Measurements from ENCODE around the gene VAV3. TPM values are rescaled to one million over a fixed set of nuclear protein-coding genes. Genes with fewer than 3 reads are reported as not detected.

VAV3 gene
- total and polyA plus RNA-seq, 2 experiments from 2014 or later: under 0.01 to 0.24 TPM

GRCh38 chr1:107795441-107795840 lies 169.5 kb downstream of the VAV3 start:
- no peaks in the 10 kb centered on the region for H3K36me3 ChIP-seq (ENCODE audit: low read depth)

DNA sequence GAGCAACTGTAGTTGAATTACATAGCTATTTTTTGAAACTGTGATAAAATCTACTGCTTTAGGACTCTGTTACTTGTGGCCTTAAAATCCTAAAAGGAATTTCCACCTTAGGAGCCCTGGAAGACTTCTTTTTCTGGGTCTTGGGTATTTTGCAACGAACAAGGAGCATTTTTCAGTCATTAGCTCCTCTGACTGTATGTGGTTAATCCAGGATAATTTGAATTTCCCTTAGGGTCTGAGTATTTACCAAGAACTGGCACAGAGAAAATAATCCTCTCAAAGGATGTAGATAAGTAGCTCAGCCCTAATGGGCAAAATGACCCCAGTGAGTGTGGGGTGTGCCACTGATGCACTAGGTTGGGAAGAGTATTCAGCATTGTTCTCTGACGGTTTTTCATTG lies 170.4 kb downstream of the VAV3 start:
- no peaks in the 10 kb centered on the region for H3K79me2 ChIP-seq (ENCODE audit: insufficient read depth)
- H3K27ac ChIP-seq: no peak overlapping the region
- in situ Hi-C loops (cut with MboI): no loop called here

More at GRCh38 chr1:107795441-107795840, 169.5 kb downstream of the VAV3 start:
- Histone ChIP-seq H3K79me2 (ENCODE audit: insufficient read depth) (no peaks in the 10 kb centered on the region), H3K4me2 (ENCODE audit: unreplicated experiment) (no peak overlapping the region), H3K9ac (no peak overlapping the region), H3K27ac (no peak overlapping the region), H2AFZ (no peak overlapping the region), H3K9me2 (ENCODE audit: insufficient read depth) (no peaks in the 10 kb centered on the region), H3K9me3 (ENCODE audit: low read depth) (no peaks in the 10 kb centered on the region), H3F3A (ENCODE audit: insufficient read depth) (no peaks in the 10 kb centered on the region), H3K27me3 (replicated peaks; ENCODE audit: insufficient read depth) (peaks cover 4% of the 10 kb centered on the region; the same call in 1 of the 2 replicates), H3K4me3 (no peak overlapping the region), H3K4me1 (ENCODE audit: insufficient read depth) (no peaks in the 10 kb centered on the region), H4K20me1 (ENCODE audit: insufficient read depth) (no peaks in the 10 kb centered on the region)
- DNase-seq: no peak
- TF ChIP-seq EZH2 (IDR thresholded peaks at IDR 0.05; ENCODE audit: insufficient read depth, poor library complexity, severe bottlenecking): no peak
- WGBS, 2 experiments (ENCODE audit: low coverage in 1 of 2, low lambda C conversion rate in 2 of 2, missing lambda C conversion rate in 2 of 2): 65 to 90% methylated on average over 1 of the region's 1 CpG
- in situ Hi-C loops (cut with MboI): no loop called here

DNA sequence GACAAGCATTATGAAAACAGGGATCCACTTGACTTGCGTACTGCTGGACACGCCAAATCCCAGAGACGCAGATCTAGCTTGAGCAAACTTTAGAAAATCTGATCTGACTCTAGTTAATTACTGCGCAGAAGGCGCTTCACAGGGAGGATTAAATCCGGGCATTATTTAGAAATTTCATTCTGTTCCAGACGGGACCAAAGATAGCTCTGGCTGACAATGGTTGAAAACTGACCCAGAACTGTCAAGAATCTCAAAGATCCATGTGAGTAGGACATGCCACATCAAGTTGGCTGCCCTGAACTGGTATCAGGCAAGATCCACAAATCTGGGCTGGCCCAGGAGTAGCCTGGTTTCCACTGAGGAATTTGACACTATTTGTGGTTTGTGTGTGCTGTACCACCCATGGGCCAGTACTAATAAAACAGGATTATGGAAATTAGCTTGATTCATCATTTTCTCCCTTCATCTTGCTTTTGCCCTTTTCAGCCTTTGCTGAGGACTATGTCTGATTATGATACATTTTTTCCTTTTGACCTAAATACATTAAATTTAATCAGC lies 171.0 kb downstream of the VAV3 start:
- TF ChIP-seq EZH2 (IDR thresholded peaks at IDR 0.05; ENCODE audit: insufficient read depth, poor library complexity, severe bottlenecking): no peak
- no peak for TF ChIP-seq EZH2phosphoT487 (IDR thresholded peaks at IDR 0.05; ENCODE audit: insufficient read depth, low read depth)
- no peaks in the 10 kb centered on the region for H3F3A ChIP-seq (ENCODE audit: insufficient read depth)
- no peaks in the 10 kb centered on the region for H3K9me2 ChIP-seq (ENCODE audit: insufficient read depth)
- no peaks in the 10 kb centered on the region for H3K79me2 ChIP-seq (ENCODE audit: insufficient read depth)
- in situ Hi-C loops (cut with MboI): no loop called here
- H3K36me3 ChIP-seq (ENCODE audit: low read depth): no peaks in the 10 kb centered on the region
- no peak for DNase-seq
- WGBS, 2 experiments (ENCODE audit: low coverage in 1 of 2, low lambda C conversion rate in 2 of 2, missing lambda C conversion rate in 2 of 2): 92 to 93% methylated on average over 7 of the region's 7 CpGs
- no peak overlapping the region for H3K27ac ChIP-seq
- no peak overlapping the region for H3K4me3 ChIP-seq
- H3K27me3 ChIP-seq (replicated peaks; ENCODE audit: insufficient read depth): peaks cover 4% of the 10 kb centered on the region; the same call in 1 of the 2 replicates
- H2AFZ ChIP-seq: no peak overlapping the region
- H3K9ac ChIP-seq: no peak overlapping the region
- H3K4me1 ChIP-seq (ENCODE audit: insufficient read depth): no peaks in the 10 kb centered on the region
- no peak overlapping the region for H3K4me2 ChIP-seq (ENCODE audit: unreplicated experiment)
- H3K9me3 ChIP-seq (ENCODE audit: low read depth): no peaks in the 10 kb centered on the region
- no peaks in the 10 kb centered on the region for H4K20me1 ChIP-seq (ENCODE audit: insufficient read depth)

More for the DNA sequence above, 170.4 kb downstream of the VAV3 start:
- H3K4me1 ChIP-seq (ENCODE audit: insufficient read depth): no peaks in the 10 kb centered on the region
- peaks cover 4% of the 10 kb centered on the region; the same call in 1 of the 2 replicates for H3K27me3 ChIP-seq (replicated peaks; ENCODE audit: insufficient read depth)
- no peaks in the 10 kb centered on the region for H3F3A ChIP-seq (ENCODE audit: insufficient read depth)
- no peak overlapping the region for H3K4me3 ChIP-seq
- no peaks in the 10 kb centered on the region for H4K20me1 ChIP-seq (ENCODE audit: insufficient read depth)
- no peaks in the 10 kb centered on the region for H3K36me3 ChIP-seq (ENCODE audit: low read depth)
- H3K4me2 ChIP-seq (ENCODE audit: unreplicated experiment): no peak overlapping the region
- no peak overlapping the region for H3K9ac ChIP-seq
- H2AFZ ChIP-seq: no peak overlapping the region
- no peaks in the 10 kb centered on the region for H3K9me2 ChIP-seq (ENCODE audit: insufficient read depth)
- DNase-seq: no peak
- TF ChIP-seq EZH2 (IDR thresholded peaks at IDR 0.05; ENCODE audit: insufficient read depth, poor library complexity, severe bottlenecking) (no peak), EZH2phosphoT487 (IDR thresholded peaks at IDR 0.05; ENCODE audit: insufficient read depth, low read depth) (no peak)
- WGBS, 2 experiments (ENCODE audit: low coverage in 1 of 2, low lambda C conversion rate in 2 of 2, missing lambda C conversion rate in 2 of 2): 61 to 64% methylated on average over 2 of the region's 2 CpGs
- H3K9me3 ChIP-seq (ENCODE audit: low read depth): no peaks in the 10 kb centered on the region

DNA sequence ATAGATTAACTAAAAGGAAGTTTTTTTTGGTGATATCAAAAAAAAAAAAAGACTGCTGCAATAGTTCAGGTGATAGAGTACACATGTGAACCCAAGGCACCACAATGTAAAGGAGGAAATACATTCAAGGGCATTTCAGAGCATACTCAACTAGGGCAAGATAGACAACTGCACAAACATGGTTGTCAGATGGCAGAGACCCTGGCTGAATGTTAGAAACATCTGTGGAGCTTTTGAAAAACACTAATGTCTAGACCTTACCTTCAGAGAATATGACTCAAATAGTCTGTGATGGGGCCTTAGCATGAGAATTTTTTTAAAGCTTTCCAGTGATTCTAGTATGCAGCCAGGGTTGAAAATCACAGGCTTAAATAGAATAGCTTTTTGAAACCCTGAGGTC lies 173.6 kb downstream of the VAV3 start:
- Histone ChIP-seq H3K27me3 (replicated peaks; ENCODE audit: insufficient read depth) (peaks cover 4% of the 10 kb centered on the region; the same call in 1 of the 2 replicates), H2AFZ (no peak overlapping the region), H3K36me3 (ENCODE audit: low read depth) (no peaks in the 10 kb centered on the region), H3K4me1 (ENCODE audit: insufficient read depth) (no peaks in the 10 kb centered on the region), H3K9me2 (ENCODE audit: insufficient read depth) (no peaks in the 10 kb centered on the region), H3K4me2 (ENCODE audit: unreplicated experiment) (no peak overlapping the region), H3K9me3 (ENCODE audit: low read depth) (no peaks in the 10 kb centered on the region), H3K27ac (no peak overlapping the region), H4K20me1 (ENCODE audit: insufficient read depth) (no peaks in the 10 kb centered on the region), H3F3A (ENCODE audit: insufficient read depth) (no peaks in the 10 kb centered on the region), H3K79me2 (ENCODE audit: insufficient read depth) (no peaks in the 10 kb centered on the region), H3K9ac (no peak overlapping the region), H3K4me3 (no peak overlapping the region)
- in situ Hi-C loops (cut with MboI): no loop called here
- DNase-seq: no peak
- TF ChIP-seq EZH2 (IDR thresholded peaks at IDR 0.05; ENCODE audit: insufficient read depth, poor library complexity, severe bottlenecking): no peak
- no peak for TF ChIP-seq EZH2phosphoT487 (IDR thresholded peaks at IDR 0.05; ENCODE audit: insufficient read depth, low read depth)
